EH (cell line): ENCODE data around the gene MYPN.

Source experiments
- DNase-seq: peaks from one replicate; pipeline ENCODE4 v3.0.0-alpha.2; 2015; ENCODE audit warnings: low read depth

The MYPN gene

DNA sequence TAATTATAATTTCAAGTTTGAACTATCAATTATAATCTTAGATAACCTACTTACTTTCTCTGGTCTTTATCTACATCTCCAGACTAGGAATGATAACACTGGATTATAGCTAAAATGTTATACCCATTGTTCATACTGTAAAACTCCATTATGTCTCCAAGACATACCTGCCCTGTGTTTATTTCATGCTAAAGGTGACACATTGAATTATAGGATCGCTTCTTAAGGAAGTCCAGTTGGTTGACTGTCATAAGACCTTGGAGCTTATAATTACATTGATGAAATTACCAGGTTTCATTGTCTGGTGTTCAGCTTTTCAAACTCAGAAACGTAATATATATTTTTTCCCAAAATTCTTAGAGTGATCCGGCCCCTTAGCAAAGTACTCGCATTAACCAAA lies 18.7 kb upstream of the MYPN start:
- DNase-seq = no peak

- no peak for DNase-seq
Observed at GRCh38 chr10:68092512-68092911, 16.8 kb upstream of the MYPN start.

DNA sequence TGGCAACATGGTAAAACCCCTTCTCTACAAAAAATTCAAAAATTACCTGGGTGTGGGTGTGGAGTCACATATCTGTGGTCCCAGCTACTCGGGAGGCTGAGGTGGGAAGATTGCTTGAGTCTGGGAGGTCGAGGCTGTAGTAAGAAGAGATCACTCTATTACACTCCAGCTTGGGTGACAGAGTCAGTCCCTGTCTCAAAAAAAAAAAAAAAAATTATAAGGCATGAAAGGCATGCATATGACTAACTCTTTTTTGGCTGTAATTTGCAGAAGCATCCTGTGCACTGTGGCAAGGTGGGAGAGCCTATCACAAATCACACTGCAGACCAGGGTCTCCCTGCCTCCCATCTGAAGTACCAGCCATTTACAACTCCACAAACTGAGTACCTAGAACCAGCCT lies 14.1 kb upstream of the MYPN start:
- DNase-seq = peak; percentile 88

- peak; percentile 94 for DNase-seq
Observed at GRCh38 chr10:68096913-68097516, 12.3 kb upstream of the MYPN start.

GRCh38 chr10:68099736-68100135 lies 9.6 kb upstream of the MYPN start:
- peak; percentile 88 for DNase-seq

GRCh38 chr10:68101066-68101465 lies 8.2 kb upstream of the MYPN start:
- no peak for DNase-seq

GRCh38 chr10:68103261-68103878 lies 5.9 kb upstream of the MYPN start:
- DNase-seq = peak; percentile 75

GRCh38 chr10:68103901-68104300 lies 5.4 kb upstream of the MYPN start:
- DNase-seq = no peak

DNA sequence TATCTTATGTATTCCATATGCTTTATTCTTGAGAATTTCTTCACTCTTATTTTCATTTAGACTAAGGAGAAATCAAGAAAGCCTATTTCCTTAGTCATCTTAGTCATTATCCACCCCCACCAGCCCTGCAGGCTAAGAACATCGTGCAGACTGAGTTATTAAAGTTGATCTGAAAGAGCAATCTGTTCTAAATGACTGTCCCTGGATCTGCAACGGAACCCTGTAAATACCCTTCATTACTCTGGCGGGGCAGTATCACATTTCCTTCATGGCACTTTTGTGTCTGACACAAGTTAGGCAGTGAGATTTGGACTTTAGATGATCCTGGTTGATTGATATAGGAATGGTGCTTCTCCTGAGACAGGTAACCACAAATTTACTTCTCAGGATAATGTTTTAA lies 3.5 kb upstream of the MYPN start:
- DNase-seq = peak; percentile 93

- DNase-seq = peak; percentile 97
Observed at GRCh38 chr10:68106656-68107055, 2.6 kb upstream of the MYPN start.

GRCh38 chr10:68107651-68108050 lies 1.6 kb upstream of the MYPN start:
- DNase-seq = no peak

DNA sequence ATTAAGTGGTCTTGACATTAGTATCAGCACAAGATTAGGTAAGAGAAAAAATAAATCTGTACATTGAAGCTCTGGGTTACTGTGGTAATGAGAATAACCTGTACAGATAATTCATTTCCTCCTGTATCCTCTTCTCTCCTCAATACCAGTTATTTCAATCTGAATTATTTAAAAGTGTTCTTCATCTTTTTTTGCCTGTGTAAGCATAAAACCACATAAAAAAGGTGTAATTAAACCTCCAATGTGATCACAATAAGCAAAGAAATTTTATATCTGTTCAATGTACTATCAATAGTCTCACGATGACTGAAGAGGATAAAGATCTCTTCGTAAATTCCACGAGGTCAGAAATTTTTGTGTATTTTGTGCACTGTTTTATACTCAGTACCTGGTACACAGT lies 1.2 kb upstream of the MYPN start:
- DNase-seq = no peak

GRCh38 chr10:68108653-68109052 lies 635 bp upstream of the MYPN start:
- DNase-seq = no peak

DNA sequence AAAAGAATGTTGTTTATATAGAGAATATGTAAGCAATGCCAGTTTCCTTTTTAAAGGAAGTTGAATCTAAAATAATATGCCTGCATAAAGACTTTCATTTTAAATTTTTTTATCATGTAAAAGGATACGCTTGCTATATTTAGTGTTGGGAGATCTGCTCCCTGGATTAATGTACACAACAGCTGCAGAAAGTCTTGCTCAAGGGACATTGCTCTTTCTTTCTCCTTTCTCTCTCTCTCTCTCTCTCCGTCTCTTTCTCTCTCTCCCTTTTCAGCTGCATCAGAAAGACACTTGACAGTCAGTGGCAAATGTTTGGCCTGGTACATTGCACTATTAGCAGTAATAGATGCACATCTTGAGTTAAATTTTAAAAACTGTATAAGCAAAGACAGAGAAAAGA lies 739 bp downstream of the MYPN start:
- DNase-seq = peak; percentile 41

DNA sequence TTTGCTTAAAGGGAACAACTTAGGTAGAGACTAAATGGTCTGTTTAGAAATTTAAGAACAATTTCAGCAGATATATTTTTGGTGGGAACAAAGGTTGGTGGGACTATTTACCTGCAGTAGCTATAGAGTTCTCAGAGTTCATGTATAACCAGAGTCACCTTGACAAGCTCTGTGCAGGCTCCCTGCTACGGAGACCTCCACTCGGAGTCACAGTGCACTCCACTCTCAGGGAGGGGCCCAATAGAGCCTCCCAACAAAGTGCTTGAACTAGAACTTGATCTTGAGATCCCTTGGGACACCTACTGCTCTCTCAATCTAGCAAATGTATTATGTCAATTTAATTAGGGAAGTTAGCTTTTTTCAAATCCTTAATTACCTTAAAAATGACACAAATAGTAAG lies 2.3 kb downstream of the MYPN start:
- no peak for DNase-seq

- no peak for DNase-seq
Observed at GRCh38 chr10:68112837-68113236, 3.5 kb downstream of the MYPN start.

DNA sequence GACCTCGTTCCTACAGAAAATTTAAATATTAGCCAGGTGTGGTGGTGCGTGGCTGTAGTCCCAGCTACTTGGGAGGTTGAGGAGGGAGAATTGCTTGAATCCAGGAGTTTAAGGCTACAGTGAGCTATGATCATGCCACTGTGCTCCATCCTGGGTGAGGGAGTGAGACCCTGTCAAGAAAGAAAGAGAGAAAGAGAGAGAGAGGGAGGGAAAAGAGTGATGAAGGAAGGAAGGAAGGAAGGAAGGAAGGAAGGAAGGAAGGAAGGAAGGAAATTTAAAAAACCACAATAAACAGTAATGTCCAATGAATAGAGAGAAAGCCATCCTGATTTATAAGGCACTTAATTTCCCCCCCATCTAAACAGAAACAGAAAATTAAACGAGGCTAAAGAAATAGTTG lies 9.4 kb downstream of the MYPN start:
- DNase-seq = no peak

DNA sequence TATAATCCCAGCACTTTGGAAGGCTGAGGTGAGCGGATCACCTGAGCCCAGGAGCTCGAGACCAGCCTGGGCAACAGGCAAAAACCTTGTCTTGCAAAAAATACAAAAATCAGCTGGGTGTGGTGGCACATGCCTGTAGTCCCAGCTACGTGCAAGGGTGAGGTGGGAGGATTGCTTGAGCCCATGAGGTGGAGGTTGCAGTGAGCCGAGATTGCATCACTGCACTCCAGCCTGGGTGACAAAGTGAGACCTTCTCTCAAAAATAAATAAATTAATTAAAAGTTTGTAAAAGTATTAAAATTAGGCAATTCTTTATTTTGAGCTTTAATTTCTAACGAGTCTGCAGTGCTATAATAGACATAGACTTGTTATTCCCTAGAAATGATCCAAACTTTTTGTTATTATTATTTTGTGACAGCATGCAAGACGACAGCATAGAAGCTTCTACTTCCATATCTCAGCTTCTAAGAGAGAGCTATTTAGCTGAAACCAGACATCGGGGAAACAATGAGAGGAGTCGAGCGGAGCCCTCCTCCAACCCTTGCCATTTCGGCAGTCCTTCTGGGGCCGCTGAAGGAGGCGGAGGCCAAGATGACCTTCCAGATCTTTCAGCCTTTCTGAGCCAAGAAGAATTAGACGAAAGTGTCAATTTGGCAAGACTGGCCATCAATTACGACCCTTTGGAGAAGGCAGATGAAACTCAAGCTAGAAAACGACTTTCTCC lies 11.9 kb downstream of the MYPN start:
- no peak for DNase-seq

DNA sequence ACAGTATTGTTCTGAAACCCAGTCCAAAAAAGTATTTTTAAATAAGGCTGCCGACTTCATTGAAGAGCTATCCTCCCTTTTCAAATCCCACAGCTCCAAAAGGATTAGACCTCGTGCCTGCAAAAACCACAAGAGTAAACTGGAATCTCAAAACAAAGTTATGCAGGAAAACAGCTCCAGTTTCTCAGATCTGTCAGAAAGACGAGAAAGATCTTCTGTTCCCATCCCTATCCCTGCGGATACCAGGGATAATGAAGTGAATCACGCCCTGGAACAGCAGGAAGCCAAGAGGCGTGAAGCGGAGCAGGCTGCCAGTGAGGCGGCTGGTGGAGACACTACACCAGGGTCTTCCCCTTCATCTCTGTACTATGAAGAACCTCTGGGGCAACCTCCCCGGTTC lies 12.6 kb downstream of the MYPN start:
- no peak for DNase-seq

GRCh38 chr10:68124718-68125117 lies 15.4 kb downstream of the MYPN start:
- no peak for DNase-seq

DNA sequence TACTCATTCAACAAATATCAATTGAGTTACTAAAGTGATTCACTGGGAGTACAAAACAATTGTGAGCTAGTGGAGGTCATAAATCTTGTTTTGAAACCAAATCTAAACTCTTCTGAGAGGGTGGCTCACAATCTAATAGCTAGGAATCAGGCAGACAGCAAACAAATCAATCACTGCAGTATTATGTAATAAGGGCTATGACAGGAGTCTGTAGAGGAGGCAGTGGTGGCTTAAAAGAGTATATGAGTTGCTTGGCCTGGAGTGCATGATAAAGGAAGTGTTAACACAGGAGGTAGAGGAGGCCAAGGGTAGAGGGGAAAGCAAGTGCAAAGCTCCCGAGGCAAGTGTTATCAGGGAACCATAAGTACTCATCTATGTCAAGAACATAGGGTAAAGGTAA lies 16.5 kb downstream of the MYPN start:
- no peak for DNase-seq

GRCh38 chr10:68128015-68128414 lies 18.7 kb downstream of the MYPN start:
- DNase-seq = peak; percentile 8

DNA sequence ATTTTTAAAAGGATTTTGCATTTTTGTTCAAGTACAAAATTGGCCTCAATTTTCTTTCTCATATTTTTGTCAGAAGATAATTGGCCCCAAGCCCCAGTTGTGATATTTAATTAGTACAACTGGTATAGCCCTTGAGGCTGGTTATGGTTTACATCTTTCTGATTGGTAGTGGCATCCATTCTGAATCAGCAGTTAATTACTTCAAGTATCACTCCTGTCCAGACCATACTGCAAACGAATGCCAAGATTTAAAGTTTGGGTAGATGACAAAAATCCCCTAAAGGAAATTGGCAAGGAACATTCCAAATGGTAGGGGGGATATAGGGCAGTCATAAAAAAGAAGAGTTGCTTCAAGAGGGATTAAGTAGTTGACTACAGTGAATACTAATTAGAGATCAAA lies 23.1 kb downstream of the MYPN start:
- peak; percentile 56 for DNase-seq

GRCh38 chr10:68133523-68133922 lies 24.2 kb downstream of the MYPN start:
- DNase-seq = peak; percentile 9
